ENCODE data around the gene TM9SF1. TPM values are rescaled to one million over a fixed set of nuclear protein-coding genes. Genes with fewer than 3 reads are reported as not detected.

The TM9SF1 gene
- total RNA-seq, 1 experiment from 2014 or later = 41.9 TPM

- intact Hi-C loops (cut with micrococcal nuclease; ENCODE audit: unreplicated experiment) = no loop called here
- Mint-ChIP-seq H3K4me1 (ENCODE audit: low read depth, unreplicated experiment) (peaks cover 23% of the 10 kb centered on the region), H3K27ac (ENCODE audit: unreplicated experiment) (no peak overlapping the region), H3K27me3 (ENCODE audit: insufficient read depth, unreplicated experiment) (no peaks in the 10 kb centered on the region), H3K9me3 (ENCODE audit: unreplicated experiment) (no peaks in the 10 kb centered on the region), H3K4me3 (ENCODE audit: unreplicated experiment) (no peak overlapping the region), H3K36me3 (ENCODE audit: insufficient read depth, unreplicated experiment) (peaks cover 45% of the 10 kb centered on the region)
- TF ChIP-seq CTCF (IDR thresholded peaks at IDR 0.05; ENCODE audit: insufficient read depth in 1 of 2, low read depth in 1 of 2, low read length in 1 of 2, severe bottlenecking in 1 of 2, unreplicated experiment in 1 of 2) = no peak
- CTCF ChIA-PET = no interaction called here
- POLR2A ChIA-PET = no interaction called here
- no TSS peak for BruUV-seq (replicated peaks)
- Histone ChIP-seq H3K27me3 (replicated peaks; ENCODE audit: control insufficient read depth, insufficient read depth, low read length) (no peaks in the 10 kb centered on the region), H3K4me3 (ENCODE audit: low read depth, low read length) (no peak overlapping the region), H3K4me1 (peaks cover 6% of the 10 kb centered on the region), H3K36me3 (ENCODE audit: control insufficient read depth, insufficient read depth, low read length) (peaks cover 2% of the 10 kb centered on the region; the same call in 1 of the 2 replicates), H3K9me3 (no peaks in the 10 kb centered on the region)
- DNase-seq = no peak
Measured at GRCh38 chr14:24144451-24144850, 50.8 kb downstream of the TM9SF1 start.

GRCh38 chr14:24143511-24143910, 51.7 kb downstream of the TM9SF1 start:
- Histone ChIP-seq H3K9me3 (no peaks in the 10 kb centered on the region), H3K4me1 (peaks cover 5% of the 10 kb centered on the region), H3K36me3 (ENCODE audit: control insufficient read depth, insufficient read depth, low read length) (peaks cover 5% of the 10 kb centered on the region), H3K27me3 (replicated peaks; ENCODE audit: control insufficient read depth, insufficient read depth, low read length) (no peaks in the 10 kb centered on the region), H3K4me3 (ENCODE audit: low read depth, low read length) (no peak overlapping the region)
- intact Hi-C loops (cut with micrococcal nuclease; ENCODE audit: unreplicated experiment) = no loop called here
- H3K27me3 Mint-ChIP-seq (ENCODE audit: insufficient read depth, unreplicated experiment) = no peaks in the 10 kb centered on the region
- no TSS peak for BruUV-seq (replicated peaks)
- H3K27ac Mint-ChIP-seq (ENCODE audit: unreplicated experiment) = no peak overlapping the region
- no peak for DNase-seq
- POLR2A ChIA-PET = no interaction called here
- CTCF ChIA-PET = no interaction called here
- H3K4me1 Mint-ChIP-seq (ENCODE audit: low read depth, unreplicated experiment) = peaks cover 32% of the 10 kb centered on the region
- no peaks in the 10 kb centered on the region for H3K9me3 Mint-ChIP-seq (ENCODE audit: unreplicated experiment)
- peaks cover 48% of the 10 kb centered on the region for H3K36me3 Mint-ChIP-seq (ENCODE audit: insufficient read depth, unreplicated experiment)
- H3K4me3 Mint-ChIP-seq (ENCODE audit: unreplicated experiment) = peak overlapping the region; percentile 54
- TF ChIP-seq CTCF (IDR thresholded peaks at IDR 0.05; ENCODE audit: insufficient read depth in 1 of 2, low read depth in 1 of 2, low read length in 1 of 2, severe bottlenecking in 1 of 2, unreplicated experiment in 1 of 2) = no peak

GRCh38 chr14:24141097-24141880, 54.0 kb downstream of the TM9SF1 start, which contains the start of gene EMC9:
EMC9 (minus strand) TSS chr14:24141591; CDS start chr14:24141304, 287 bp downstream.
- Histone ChIP-seq H3K4me3 (ENCODE audit: low read depth, low read length) (peak within 1 kb of the TSS; percentile 84), H3K27me3 (replicated peaks; ENCODE audit: control insufficient read depth, insufficient read depth, low read length) (no peaks in the 10 kb centered on the region), H3K4me1 (no peaks in the 10 kb centered on the region; the same call in 1 of the 2 replicates), H3K36me3 (ENCODE audit: control insufficient read depth, insufficient read depth, low read length) (peaks cover 5% of the 10 kb centered on the region), H3K9me3 (no peaks in the 10 kb centered on the region)
- POLR2A ChIA-PET = interaction anchor here (0.5 to 1.7 kb wide), 12 partner anchors 8 to 101 kb away, joined by 3 to 24 read pairs (median 4); partner anchors contain the start of genes CHMP4A, DCAF11, IPO4 and IRF9
- no peaks in the 10 kb centered on the region for H3K27me3 Mint-ChIP-seq (ENCODE audit: insufficient read depth, unreplicated experiment)
- peak; percentile 13 to 50 for TF ChIP-seq CTCF (IDR thresholded peaks at IDR 0.05; ENCODE audit: insufficient read depth in 1 of 2, low read depth in 1 of 2, low read length in 1 of 2, severe bottlenecking in 1 of 2, unreplicated experiment in 1 of 2)
- intact Hi-C loops (cut with micrococcal nuclease; ENCODE audit: unreplicated experiment) = loop anchor here (1.0 to 2.0 kb wide), 3 partner anchors 20 to 72 kb away; partner anchors contain the start of genes CHMP4A, DCAF11, IRF9 and NRL
- no peaks in the 10 kb centered on the region for H3K9me3 Mint-ChIP-seq (ENCODE audit: unreplicated experiment)
- peak; percentile 99 to 100 for DNase-seq
- BruUV-seq (replicated peaks) = TSS peak; percentile 13
- peak within 1 kb of the TSS; percentile 88 for H3K27ac Mint-ChIP-seq (ENCODE audit: unreplicated experiment)
- CTCF ChIA-PET = interaction anchor here (0.6 to 1.7 kb wide), 8 partner anchors 10 to 188 kb away, joined by 3 to 13 read pairs (median 5); partner anchors contain the start of genes DCAF11, DHRS4, IRF9 and NRL
- peaks cover 28% of the 10 kb centered on the region for H3K36me3 Mint-ChIP-seq (ENCODE audit: insufficient read depth, unreplicated experiment)
- peaks cover 43% of the 10 kb centered on the region for H3K4me1 Mint-ChIP-seq (ENCODE audit: low read depth, unreplicated experiment)
- H3K4me3 Mint-ChIP-seq (ENCODE audit: unreplicated experiment) = peak within 1 kb of the TSS; percentile 99

Data from Caco-2 (cell line).